Measurements from ENCODE around the gene PDZD7.

The PDZD7 gene

GRCh38 chr10:100972904-100973535, 57.9 kb downstream of the PDZD7 start:
- Histone ChIP-seq H4K20me1 (ENCODE audit: insufficient read depth, low read length) (no peaks in the 10 kb centered on the region), H3K79me2 (ENCODE audit: insufficient read depth, low read length) (no peaks in the 10 kb centered on the region), H3K36me3 (ENCODE audit: insufficient read depth, low read length) (no peaks in the 10 kb centered on the region), H3K27ac (ENCODE audit: low read length) (no peak overlapping the region), H3K9ac (ENCODE audit: low read depth, low read length) (no peak overlapping the region), H3K27me3 (ENCODE audit: insufficient read depth, low read length, poor library complexity) (no peaks in the 10 kb centered on the region), H3K9me3 (ENCODE audit: insufficient read depth, low read length, severe bottlenecking) (no peaks in the 10 kb centered on the region), H2AFZ (ENCODE audit: low read depth, low read length) (no peak overlapping the region), H3K4me3 (ENCODE audit: low read depth in 1 of 2, low read length in 2 of 2) (no peak overlapping the region), H3K4me2 (ENCODE audit: insufficient read depth, low read length) (no peak overlapping the region), H3K4me1 (ENCODE audit: insufficient read depth, low read length) (no peaks in the 10 kb centered on the region)
- TF ChIP-seq EZH2 (IDR thresholded peaks at IDR 0.05; ENCODE audit: borderline replicate concordance, low read depth, low read length, severe bottlenecking) (no peak), CTCF (IDR thresholded peaks at IDR 0.05; ENCODE audit: borderline replicate concordance, extremely low read depth, low read length, poor library complexity, severe bottlenecking) (no peak)
- no peak for ATAC-seq (ENCODE audit: insufficient read depth, low read depth)
- no peak for DNase-seq

- H3K27ac ChIP-seq (ENCODE audit: low read length) = no peak overlapping the region
- ATAC-seq (ENCODE audit: insufficient read depth, low read depth) = no peak
Observed at GRCh38 chr10:100972115-100972903, 58.6 kb downstream of the PDZD7 start.

GRCh38 chr10:100970914-100971811, 59.8 kb downstream of the PDZD7 start:
- Histone ChIP-seq H3K27ac (ENCODE audit: low read length) (no peak overlapping the region), H2AFZ (ENCODE audit: low read depth, low read length) (no peak overlapping the region), H4K20me1 (ENCODE audit: insufficient read depth, low read length) (no peaks in the 10 kb centered on the region), H3K4me3 (ENCODE audit: low read depth in 1 of 2, low read length in 2 of 2) (no peak overlapping the region), H3K36me3 (ENCODE audit: insufficient read depth, low read length) (no peaks in the 10 kb centered on the region), H3K9me3 (ENCODE audit: insufficient read depth, low read length, severe bottlenecking) (no peaks in the 10 kb centered on the region), H3K4me1 (ENCODE audit: insufficient read depth, low read length) (no peaks in the 10 kb centered on the region), H3K4me2 (ENCODE audit: insufficient read depth, low read length) (no peak overlapping the region), H3K79me2 (ENCODE audit: insufficient read depth, low read length) (no peaks in the 10 kb centered on the region), H3K9ac (ENCODE audit: low read depth, low read length) (no peak overlapping the region), H3K27me3 (ENCODE audit: insufficient read depth, low read length, poor library complexity) (no peaks in the 10 kb centered on the region)
- TF ChIP-seq CTCF (IDR thresholded peaks at IDR 0.05; ENCODE audit: borderline replicate concordance, extremely low read depth, low read length, poor library complexity, severe bottlenecking) (no peak), EZH2 (IDR thresholded peaks at IDR 0.05; ENCODE audit: borderline replicate concordance, low read depth, low read length, severe bottlenecking) (no peak)
- peak; percentile 0 for DNase-seq
- ATAC-seq (ENCODE audit: insufficient read depth, low read depth) = no peak

More at GRCh38 chr10:100972115-100972903, 58.6 kb downstream of the PDZD7 start:
- Histone ChIP-seq H3K9ac (ENCODE audit: low read depth, low read length) (no peak overlapping the region), H3K4me1 (ENCODE audit: insufficient read depth, low read length) (no peaks in the 10 kb centered on the region), H2AFZ (ENCODE audit: low read depth, low read length) (no peak overlapping the region), H3K36me3 (ENCODE audit: insufficient read depth, low read length) (no peaks in the 10 kb centered on the region), H3K79me2 (ENCODE audit: insufficient read depth, low read length) (no peaks in the 10 kb centered on the region), H3K4me3 (ENCODE audit: low read depth in 1 of 2, low read length in 2 of 2) (no peak overlapping the region), H4K20me1 (ENCODE audit: insufficient read depth, low read length) (no peaks in the 10 kb centered on the region), H3K4me2 (ENCODE audit: insufficient read depth, low read length) (no peak overlapping the region), H3K27me3 (ENCODE audit: insufficient read depth, low read length, poor library complexity) (no peaks in the 10 kb centered on the region), H3K9me3 (ENCODE audit: insufficient read depth, low read length, severe bottlenecking) (no peaks in the 10 kb centered on the region)
- no peak for DNase-seq
- no peak for TF ChIP-seq EZH2 (IDR thresholded peaks at IDR 0.05; ENCODE audit: borderline replicate concordance, low read depth, low read length, severe bottlenecking)
- no peak for TF ChIP-seq CTCF (IDR thresholded peaks at IDR 0.05; ENCODE audit: borderline replicate concordance, extremely low read depth, low read length, poor library complexity, severe bottlenecking)
